ENCODE measurements around the gene SRSF2.

DNA sequence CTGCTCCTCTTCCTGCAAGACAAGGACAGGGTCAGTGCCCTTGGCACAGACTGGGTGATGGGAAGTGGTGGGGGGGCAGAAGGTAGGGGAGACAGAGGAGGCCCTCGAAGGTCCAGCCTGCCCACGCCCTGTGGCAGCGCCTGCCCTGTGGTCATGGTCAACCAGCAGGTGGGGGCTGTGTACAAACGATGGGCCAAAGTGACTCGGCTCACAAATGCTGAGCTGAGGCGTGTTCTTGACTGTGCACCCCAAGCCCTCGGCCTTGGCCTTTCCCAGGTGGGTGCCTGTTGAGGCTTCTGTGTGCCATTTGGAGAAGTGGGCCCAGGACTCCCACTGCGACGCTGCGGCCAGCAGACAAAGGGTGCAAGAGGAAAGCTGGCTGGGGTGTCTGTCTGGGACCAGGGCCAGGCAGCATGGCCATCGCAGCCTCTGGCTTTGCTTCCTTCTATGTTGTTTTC, 48.9 kb downstream of the SRSF2 start:
- TF ChIP-seq, protein P1, sequence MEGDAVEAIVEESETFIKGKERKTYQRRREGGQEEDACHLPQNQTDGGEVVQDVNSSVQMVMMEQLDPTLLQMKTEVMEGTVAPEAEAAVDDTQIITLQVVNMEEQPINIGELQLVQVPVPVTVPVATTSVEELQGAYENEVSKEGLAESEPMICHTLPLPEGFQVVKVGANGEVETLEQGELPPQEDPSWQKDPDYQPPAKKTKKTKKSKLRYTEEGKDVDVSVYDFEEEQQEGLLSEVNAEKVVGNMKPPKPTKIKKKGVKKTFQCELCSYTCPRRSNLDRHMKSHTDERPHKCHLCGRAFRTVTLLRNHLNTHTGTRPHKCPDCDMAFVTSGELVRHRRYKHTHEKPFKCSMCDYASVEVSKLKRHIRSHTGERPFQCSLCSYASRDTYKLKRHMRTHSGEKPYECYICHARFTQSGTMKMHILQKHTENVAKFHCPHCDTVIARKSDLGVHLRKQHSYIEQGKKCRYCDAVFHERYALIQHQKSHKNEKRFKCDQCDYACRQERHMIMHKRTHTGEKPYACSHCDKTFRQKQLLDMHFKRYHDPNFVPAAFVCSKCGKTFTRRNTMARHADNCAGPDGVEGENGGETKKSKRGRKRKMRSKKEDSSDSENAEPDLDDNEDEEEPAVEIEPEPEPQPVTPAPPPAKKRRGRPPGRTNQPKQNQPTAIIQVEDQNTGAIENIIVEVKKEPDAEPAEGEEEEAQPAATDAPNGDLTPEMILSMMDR (IDR thresholded peaks at IDR 0.05) = no peak
- no peak for TF ChIP-seq POLR2A (IDR thresholded peaks at IDR 0.05)

Data from body of pancreas (tissue), 4 donors.